ENCODE data around the gene RPS23. TPM values are rescaled to one million over a fixed set of nuclear protein-coding genes. Genes with fewer than 3 reads are reported as not detected.

RPS23 gene
- total RNA-seq (1,470 TPM), polyA plus RNA-seq (ENCODE audit: insufficient read depth, low read depth, low replicate concordance) (2,169 TPM)
- long read RNA-seq, donor 1, transcript RPS23-204 (3 exons, 836 nt) = minor isoform, 28 of 1,576 reads
- long read RNA-seq, donor 1, transcript RPS23-207 (2 exons, 530 nt) = minor isoform, 8 of 1,576 reads
- long read RNA-seq, donor 1, transcript RPS23-203 (3 exons, 576 nt) = minor isoform, 306 of 1,576 reads
- long read RNA-seq, donor 1, transcript RPS23-201 (4 exons, 3,437 nt) = major isoform, 929 of 1,576 reads
- long read RNA-seq, donor 1, partial matches to known transcripts = 268 of 1,576 reads
- long read RNA-seq, donor 1, other reads (novel, unspliced or antisense) = 37 of 1,576 reads
- long read RNA-seq, donor 2, transcript RPS23-203 (3 exons, 576 nt) = minor isoform, 337 of 2,207 reads
- long read RNA-seq, donor 2, transcript RPS23-201 (4 exons, 3,437 nt) = major isoform, 1,454 of 2,207 reads
- long read RNA-seq, donor 2, transcript RPS23-204 (3 exons, 836 nt) = minor isoform, 37 of 2,207 reads
- long read RNA-seq, donor 2, transcript RPS23-207 (2 exons, 530 nt) = minor isoform, 5 of 2,207 reads
- long read RNA-seq, donor 2, partial matches to known transcripts = 310 of 2,207 reads
- long read RNA-seq, donor 2, other reads (novel, unspliced or antisense) = 64 of 2,207 reads
- long read RNA-seq, donor 3, transcript RPS23-207 (2 exons, 530 nt) = minor isoform, 8 of 2,954 reads
- long read RNA-seq, donor 3, transcript RPS23-201 (4 exons, 3,437 nt) = major isoform, 2,023 of 2,954 reads
- long read RNA-seq, donor 3, transcript RPS23-204 (3 exons, 836 nt) = minor isoform, 38 of 2,954 reads
- long read RNA-seq, donor 3, transcript RPS23-203 (3 exons, 576 nt) = minor isoform, 414 of 2,954 reads
- long read RNA-seq, donor 3, partial matches to known transcripts = 403 of 2,954 reads
- long read RNA-seq, donor 3, other reads (novel, unspliced or antisense) = 67 of 2,954 reads
- long read RNA-seq, donor 4, transcript RPS23-204 (3 exons, 836 nt) = minor isoform, 18 of 1,389 reads
- long read RNA-seq, donor 4, transcript RPS23-201 (4 exons, 3,437 nt) = major isoform, 1,024 of 1,389 reads
- long read RNA-seq, donor 4, transcript RPS23-203 (3 exons, 576 nt) = minor isoform, 201 of 1,389 reads
- long read RNA-seq, donor 4, partial matches to known transcripts = 107 of 1,389 reads
- long read RNA-seq, donor 4, other reads (novel, unspliced or antisense) = 35 of 1,389 reads
- long read RNA-seq, donor 5, transcript RPS23-203 (3 exons, 576 nt) = minor isoform, 39 of 156 reads
- long read RNA-seq, donor 5, transcript RPS23-201 (4 exons, 3,437 nt) = major isoform, 93 of 156 reads
- long read RNA-seq, donor 5, partial matches to known transcripts = 24 of 156 reads
- long read RNA-seq, donor 5, other reads (novel, unspliced or antisense) = 0 of 156 reads
- long read RNA-seq, donor 6, transcript RPS23-201 (4 exons, 3,437 nt) = major isoform, 4,141 of 7,101 reads
- long read RNA-seq, donor 6, transcript RPS23-203 (3 exons, 576 nt) = minor isoform, 1,532 of 7,101 reads
- long read RNA-seq, donor 6, transcript RPS23-204 (3 exons, 836 nt) = minor isoform, 62 of 7,101 reads
- long read RNA-seq, donor 6, transcript RPS23-207 (2 exons, 530 nt) = minor isoform, 18 of 7,101 reads
- long read RNA-seq, donor 6, partial matches to known transcripts = 1,062 of 7,101 reads
- long read RNA-seq, donor 6, other reads (novel, unspliced or antisense) = 283 of 7,101 reads
- long read RNA-seq, donor 7, transcript RPS23-203 (3 exons, 576 nt) = minor isoform, 8 of 152 reads
- long read RNA-seq, donor 7, transcript RPS23-201 (4 exons, 3,437 nt) = major isoform, 134 of 152 reads
- long read RNA-seq, donor 7, partial matches to known transcripts = 4 of 152 reads
- long read RNA-seq, donor 7, other reads (novel, unspliced or antisense) = 6 of 152 reads
- long read RNA-seq, donor 8, transcript RPS23-207 (2 exons, 530 nt) = minor isoform, 10 of 2,107 reads
- long read RNA-seq, donor 8, transcript RPS23-203 (3 exons, 576 nt) = minor isoform, 349 of 2,107 reads
- long read RNA-seq, donor 8, transcript RPS23-201 (4 exons, 3,437 nt) = major isoform, 1,370 of 2,107 reads
- long read RNA-seq, donor 8, transcript RPS23-204 (3 exons, 836 nt) = minor isoform, 35 of 2,107 reads
- long read RNA-seq, donor 8, partial matches to known transcripts = 293 of 2,107 reads
- long read RNA-seq, donor 8, other reads (novel, unspliced or antisense) = 49 of 2,107 reads
- long read RNA-seq, donor 9, transcript RPS23-203 (3 exons, 576 nt) = minor isoform, 199 of 927 reads
- long read RNA-seq, donor 9, transcript RPS23-201 (4 exons, 3,437 nt) = major isoform, 556 of 927 reads
- long read RNA-seq, donor 9, transcript RPS23-204 (3 exons, 836 nt) = minor isoform, 12 of 927 reads
- long read RNA-seq, donor 9, partial matches to known transcripts = 131 of 927 reads
- long read RNA-seq, donor 9, other reads (novel, unspliced or antisense) = 25 of 927 reads
- long read RNA-seq, donor 10, transcript RPS23-203 (3 exons, 576 nt) = minor isoform, 437 of 2,144 reads
- long read RNA-seq, donor 10, transcript RPS23-201 (4 exons, 3,437 nt) = major isoform, 1,231 of 2,144 reads
- long read RNA-seq, donor 10, transcript RPS23-207 (2 exons, 530 nt) = minor isoform, 13 of 2,144 reads
- long read RNA-seq, donor 10, transcript RPS23-204 (3 exons, 836 nt) = minor isoform, 37 of 2,144 reads
- long read RNA-seq, donor 10, partial matches to known transcripts = 378 of 2,144 reads
- long read RNA-seq, donor 10, other reads (novel, unspliced or antisense) = 47 of 2,144 reads

DNA sequence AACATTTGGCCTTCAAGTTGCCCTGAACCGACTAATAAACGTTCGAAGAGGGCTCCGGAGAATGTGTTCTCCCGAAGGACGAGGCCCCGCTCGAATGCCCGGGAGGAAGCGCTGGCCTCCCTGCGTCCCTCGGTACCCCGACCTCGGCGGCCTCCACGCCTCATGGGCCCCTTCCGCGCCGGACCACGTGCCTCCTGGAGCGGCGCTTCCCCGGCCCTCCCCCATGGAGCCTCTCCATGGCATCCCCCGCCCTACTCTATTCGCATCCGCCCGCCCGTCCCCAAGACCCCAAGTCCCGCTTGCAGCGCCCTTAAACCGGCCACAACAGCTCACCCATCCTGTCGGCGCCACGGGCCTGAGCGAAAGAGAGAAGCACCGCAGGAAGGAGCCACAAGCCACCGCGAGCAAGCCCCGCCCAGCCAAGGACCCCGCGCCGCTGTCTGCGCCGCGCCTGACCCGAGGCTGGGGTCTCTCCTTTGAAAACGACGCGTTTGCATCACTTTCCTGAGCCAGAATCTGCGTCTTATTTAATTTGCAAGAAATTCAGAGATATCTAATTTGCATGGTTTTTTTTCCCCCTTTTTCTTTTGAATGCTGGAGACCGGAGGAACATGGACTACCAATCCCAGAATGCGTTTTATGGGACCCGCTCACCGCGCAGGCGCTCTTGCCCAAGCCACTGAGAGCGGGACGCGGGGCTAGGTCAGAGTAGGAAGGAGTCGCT lies at the start of gene RPS23:
Gene RPS23 (minus strand): TSS at position 368 of the 724 bp plus-strand sequence. CDS start 31 bp downstream, at position 337.
- FAIRE-seq = no peak

DNA sequence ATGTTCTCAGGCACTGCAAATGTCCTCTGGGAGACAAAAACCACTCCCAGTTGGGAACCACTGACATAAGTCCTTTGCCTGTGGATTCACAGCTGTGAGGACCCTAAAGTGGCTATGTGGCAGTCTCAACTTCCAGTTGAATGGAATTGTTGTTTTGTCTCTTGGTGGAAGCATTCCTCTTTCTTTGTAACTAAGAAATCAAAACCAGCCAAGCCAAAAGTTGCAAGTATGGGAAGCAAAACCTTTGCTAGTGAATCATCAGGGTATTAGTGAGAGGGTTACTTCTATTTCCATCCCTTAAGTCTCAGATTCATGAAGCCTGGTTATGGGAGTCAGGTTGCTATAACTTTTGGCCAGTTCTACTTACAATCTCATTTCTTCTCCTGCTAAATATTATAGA lies 49.8 kb upstream of the RPS23 start:
- H3K27me3 ChIP-seq (ENCODE audit: control insufficient read depth, insufficient read depth, low read length) = no peaks in the 10 kb centered on the region
- no peaks in the 10 kb centered on the region for H3K36me3 ChIP-seq (ENCODE audit: control insufficient read depth in 2 of 3, insufficient read depth in 3 of 3, low read length in 3 of 3)
- no peaks in the 10 kb centered on the region for H3K4me1 ChIP-seq (ENCODE audit: control insufficient read depth in 2 of 3, insufficient read depth in 2 of 3, low read depth in 1 of 3, low read length in 3 of 3)
- no peak overlapping the region for H3K27ac ChIP-seq (ENCODE audit: low read depth in 2 of 2, low read length in 2 of 2)
- H3K9ac ChIP-seq (ENCODE audit: low read length in 3 of 3) = no peak overlapping the region
- H3K4me3 ChIP-seq (ENCODE audit: low read length in 3 of 3) = no peak overlapping the region
- no peak for DNase-seq
- FAIRE-seq = no peak
- intact Hi-C loops (cut with DNase I) = no loop called here
- H3K9me3 ChIP-seq (ENCODE audit: control insufficient read depth in 2 of 3, insufficient read depth in 1 of 3, low read length in 3 of 3) = no peaks in the 10 kb centered on the region
- TF ChIP-seq, protein P1, sequence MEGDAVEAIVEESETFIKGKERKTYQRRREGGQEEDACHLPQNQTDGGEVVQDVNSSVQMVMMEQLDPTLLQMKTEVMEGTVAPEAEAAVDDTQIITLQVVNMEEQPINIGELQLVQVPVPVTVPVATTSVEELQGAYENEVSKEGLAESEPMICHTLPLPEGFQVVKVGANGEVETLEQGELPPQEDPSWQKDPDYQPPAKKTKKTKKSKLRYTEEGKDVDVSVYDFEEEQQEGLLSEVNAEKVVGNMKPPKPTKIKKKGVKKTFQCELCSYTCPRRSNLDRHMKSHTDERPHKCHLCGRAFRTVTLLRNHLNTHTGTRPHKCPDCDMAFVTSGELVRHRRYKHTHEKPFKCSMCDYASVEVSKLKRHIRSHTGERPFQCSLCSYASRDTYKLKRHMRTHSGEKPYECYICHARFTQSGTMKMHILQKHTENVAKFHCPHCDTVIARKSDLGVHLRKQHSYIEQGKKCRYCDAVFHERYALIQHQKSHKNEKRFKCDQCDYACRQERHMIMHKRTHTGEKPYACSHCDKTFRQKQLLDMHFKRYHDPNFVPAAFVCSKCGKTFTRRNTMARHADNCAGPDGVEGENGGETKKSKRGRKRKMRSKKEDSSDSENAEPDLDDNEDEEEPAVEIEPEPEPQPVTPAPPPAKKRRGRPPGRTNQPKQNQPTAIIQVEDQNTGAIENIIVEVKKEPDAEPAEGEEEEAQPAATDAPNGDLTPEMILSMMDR (IDR thresholded peaks at IDR 0.05; ENCODE audit: borderline replicate concordance, extremely low read depth, insufficient read depth) = no peak

More for the DNA sequence above, at the start of gene RPS23:
- TF ChIP-seq, protein P1 (IDR thresholded peaks at IDR 0.05; ENCODE audit: borderline replicate concordance, extremely low read depth, insufficient read depth) = no peak
- Histone ChIP-seq H3K9ac (ENCODE audit: low read length in 3 of 3) (peak within 1 kb of the TSS; percentile 78 to 98 (median 97)), H3K27ac (ENCODE audit: low read depth in 2 of 2, low read length in 2 of 2) (peak within 1 kb of the TSS; percentile 83 to 94), H3K4me1 (ENCODE audit: control insufficient read depth in 2 of 3, insufficient read depth in 2 of 3, low read depth in 1 of 3, low read length in 3 of 3) (peaks cover 0 to 2% (median 0%) of the 10 kb centered on the region in 3 donors), H3K9me3 (ENCODE audit: control insufficient read depth in 2 of 3, insufficient read depth in 1 of 3, low read length in 3 of 3) (no peaks in the 10 kb centered on the region), H3K4me3 (ENCODE audit: low read length in 3 of 3) (peak within 1 kb of the TSS; percentile 83 to 99 (median 96)), H3K36me3 (ENCODE audit: control insufficient read depth in 2 of 3, insufficient read depth in 3 of 3, low read length in 3 of 3) (peaks cover 3 to 16% (median 13%) of the 10 kb centered on the region in 3 donors), H3K27me3 (ENCODE audit: control insufficient read depth, insufficient read depth, low read length) (no peaks in the 10 kb centered on the region)
- intact Hi-C loops (cut with DNase I) = no loop called here
- DNase-seq = peak; percentile 93 to 98 (median 96)

Measured in kidney (tissue), 22 donors.